HG02588 (cell line): Measurements from ENCODE around the gene HPN.
"Not testable (repeated sequence)": the region's sequence is repeated elsewhere in the genome, so short reads cannot be mapped to it uniquely, and the experiment has no call there.

Source experiments
- ATAC-seq: cut with Tn5 transposase; IDR thresholded peaks from one replicate; pipeline ENCODE4 v1.9.1; 2021; ENCODE audit warnings: mild to moderate bottlenecking, moderate library complexity; ENCODE audit not compliant: unreplicated experiment

Gene HPN

GRCh38 chr19:35100588-35101533 is 59.3 kb downstream of the HPN start:
- no peak for ATAC-seq

- not testable (repeated sequence) for ATAC-seq
Observed at GRCh38 chr19:35101949-35102348, 60.4 kb downstream of the HPN start.

GRCh38 chr19:35103614-35104013 is 62.1 kb downstream of the HPN start:
- not testable (repeated sequence) for ATAC-seq

- no peak for ATAC-seq
Observed at GRCh38 chr19:35104361-35104760, 62.8 kb downstream of the HPN start.

GRCh38 chr19:35105047-35105410 is 63.5 kb downstream of the HPN start:
- no peak for ATAC-seq

GRCh38 chr19:35105411-35106290 is 64.1 kb downstream of the HPN start:
- ATAC-seq = no peak

GRCh38 chr19:35106291-35106583 is 64.7 kb downstream of the HPN start:
- ATAC-seq = no peak

GRCh38 chr19:35106898-35107541 is 65.5 kb downstream of the HPN start:
- ATAC-seq = no peak

- ATAC-seq = no peak
Observed at GRCh38 chr19:35107545-35107944, 66.0 kb downstream of the HPN start.

- ATAC-seq = no peak
Observed at GRCh38 chr19:35108730-35109129, 67.2 kb downstream of the HPN start.

GRCh38 chr19:35109395-35110112 is 68.0 kb downstream of the HPN start:
- no peak for ATAC-seq

- ATAC-seq = no peak
Observed at GRCh38 chr19:35110974-35111373, 69.5 kb downstream of the HPN start.

GRCh38 chr19:35112995-35113688 is 71.6 kb downstream of the HPN start:
- no peak for ATAC-seq

GRCh38 chr19:35114353-35115176 is 73.0 kb downstream of the HPN start:
- no peak for ATAC-seq

- no peak for ATAC-seq
Observed at GRCh38 chr19:35115177-35115951, 73.8 kb downstream of the HPN start, which contains the start of gene FXYD3. TSS of gene FXYD3 (plus strand) at chr19:35115823. CDS start at chr19:35119377, 3,554 bp downstream.
